ENCODE measurements around the gene SRGAP3. TPM values are rescaled to one million over a fixed set of nuclear protein-coding genes. Genes with fewer than 3 reads are reported as not detected.

Gene SRGAP3
- polyA plus RNA-seq, 3 donors = 13.3 to 15.8 (median 15.4) TPM

DNA sequence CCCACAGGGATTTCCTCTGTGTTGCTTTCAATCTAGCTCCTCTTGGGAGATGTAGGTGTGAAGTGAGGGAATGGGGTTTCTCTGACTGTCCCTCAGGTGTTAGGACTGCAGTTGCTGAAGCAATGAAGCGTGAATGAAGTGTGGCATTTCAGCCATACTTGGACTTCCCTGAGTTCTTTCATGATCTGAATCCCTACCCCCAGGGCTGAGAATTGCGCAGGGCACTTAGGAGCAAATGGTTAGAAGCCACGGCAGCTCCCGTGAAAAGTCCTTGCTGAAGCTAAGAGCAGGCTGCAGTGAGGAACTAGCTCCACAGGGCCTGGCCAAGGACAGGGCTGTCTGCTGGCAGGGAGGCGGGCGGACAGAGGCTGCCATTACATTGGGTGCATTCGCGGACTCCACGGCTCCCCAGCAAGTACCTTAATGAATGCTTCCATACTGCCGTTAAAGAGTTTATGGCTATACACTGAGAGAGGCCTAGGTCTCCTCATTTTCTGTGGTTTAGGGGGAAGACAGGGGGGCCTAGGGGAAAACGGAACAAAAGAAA is 217.1 kb downstream of the SRGAP3 start:
- DNase-seq (ENCODE audit: low read depth in 3 of 3, low spot score in 2 of 3) = no peak

- DNase-seq (ENCODE audit: low read depth in 3 of 3, low spot score in 2 of 3) = no peak
Measured at GRCh38 chr3:9030034-9030433, 219.4 kb downstream of the SRGAP3 start.

- no peak for DNase-seq (ENCODE audit: low read depth in 3 of 3, low spot score in 2 of 3)
Measured at GRCh38 chr3:9028134-9028533, 221.3 kb downstream of the SRGAP3 start.

- no peak for DNase-seq (ENCODE audit: low read depth in 3 of 3, low spot score in 2 of 3)
Measured at GRCh38 chr3:9026320-9027045, 223.0 kb downstream of the SRGAP3 start.

DNA sequence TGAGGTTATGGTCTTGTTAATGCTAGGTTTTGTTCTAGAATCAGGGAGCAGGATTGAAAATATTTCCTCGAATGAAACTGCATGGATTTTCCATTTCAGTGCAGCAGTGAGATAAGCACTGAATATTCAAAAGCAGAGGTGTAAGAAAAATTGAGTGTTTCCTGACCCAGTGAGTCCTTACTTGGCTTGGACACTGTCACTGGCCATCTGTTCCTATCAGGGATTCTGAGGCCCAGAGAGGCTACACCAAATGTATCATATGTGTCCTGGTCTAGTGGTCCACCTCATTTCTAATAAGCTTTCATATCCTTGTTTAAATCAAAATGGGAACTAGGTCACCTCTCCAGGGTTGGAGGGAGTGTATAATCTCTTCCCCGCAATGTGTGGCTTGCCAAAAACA is 225.1 kb downstream of the SRGAP3 start:
- DNase-seq (ENCODE audit: low read depth in 3 of 3, low spot score in 2 of 3) = no peak

GRCh38 chr3:9023226-9023590 is 226.2 kb downstream of the SRGAP3 start:
- DNase-seq (ENCODE audit: low read depth in 3 of 3, low spot score in 2 of 3) = no peak

DNA sequence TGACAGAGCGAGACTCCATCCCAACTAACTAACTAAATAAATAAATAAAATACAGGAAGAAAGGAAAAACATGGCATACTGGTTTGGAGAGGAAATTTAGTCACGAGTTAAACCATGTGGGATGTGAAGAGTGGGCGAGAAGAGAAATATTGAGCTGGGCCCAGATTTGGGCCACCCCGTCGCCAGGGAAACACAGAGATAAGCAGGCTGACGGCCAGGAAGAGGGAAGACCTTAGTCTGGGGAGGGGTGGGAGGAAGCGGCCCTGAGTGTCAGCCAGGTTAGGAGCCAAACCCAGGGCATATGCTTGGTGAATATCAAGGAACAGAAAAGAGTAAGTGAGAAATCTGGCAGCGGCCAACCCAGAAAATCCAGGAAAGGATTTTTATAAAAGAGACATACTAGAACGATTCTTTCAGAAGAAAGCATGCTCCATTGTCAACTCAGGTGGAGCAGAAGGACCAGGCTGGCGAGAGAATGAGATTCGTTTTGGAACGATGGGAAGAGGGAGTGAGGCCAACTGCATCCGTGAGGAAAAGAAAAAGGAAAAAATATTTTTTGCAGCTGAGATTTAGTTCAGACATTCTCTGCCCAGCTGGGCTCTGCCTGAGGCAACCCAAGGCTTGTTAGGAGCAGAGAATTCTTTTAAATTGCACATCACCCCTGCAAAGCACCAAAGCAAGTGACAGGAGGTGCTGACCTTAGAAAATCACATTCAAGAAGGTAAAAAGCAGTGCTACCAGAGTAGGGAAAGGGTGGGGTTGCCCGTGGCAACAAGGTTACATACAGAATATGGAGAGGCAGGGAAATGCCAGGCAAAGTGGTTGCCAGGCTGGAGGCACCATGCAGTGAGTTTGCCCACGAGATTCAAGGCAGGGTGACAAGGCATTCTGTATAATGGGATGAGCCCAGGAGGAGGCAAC is 226.9 kb downstream of the SRGAP3 start:
- DNase-seq (ENCODE audit: low read depth in 3 of 3, low spot score in 2 of 3) = no peak

DNA sequence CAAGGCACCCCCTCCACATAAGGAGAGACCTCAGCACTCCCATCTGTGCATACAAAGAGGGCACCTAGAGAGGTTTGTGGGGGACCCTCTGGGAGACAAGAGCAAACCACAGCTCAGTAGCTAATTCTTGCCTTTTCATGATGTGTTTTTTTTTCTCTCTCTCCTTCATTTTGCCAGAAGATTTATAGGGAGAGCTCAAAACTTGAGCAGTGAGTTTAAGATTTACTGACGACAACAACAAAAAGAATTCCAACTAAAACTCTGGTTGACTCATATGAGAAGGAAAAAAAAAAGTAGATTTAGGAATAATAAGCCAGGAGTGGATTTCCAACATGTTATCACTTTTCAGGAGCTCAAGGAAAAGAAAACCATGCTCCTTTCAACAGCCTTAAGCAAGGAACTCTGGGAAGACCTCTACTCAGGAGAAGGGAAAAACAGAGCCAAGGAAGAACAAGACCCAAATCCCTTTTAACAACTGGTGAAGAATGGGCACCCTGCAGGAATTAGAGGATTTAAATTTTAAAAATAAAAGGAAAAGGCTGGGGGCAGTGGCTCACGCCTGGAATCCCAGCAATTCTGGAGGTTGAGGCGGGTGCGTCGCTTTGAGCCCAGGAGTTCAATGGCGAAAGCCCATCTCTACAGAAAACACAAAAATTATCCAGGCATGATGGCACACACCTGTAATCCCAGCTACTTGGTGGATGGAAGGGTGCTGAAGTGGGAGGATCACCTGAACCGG is 228.0 kb downstream of the SRGAP3 start:
- DNase-seq (ENCODE audit: low read depth in 3 of 3, low spot score in 2 of 3) = no peak

- DNase-seq (ENCODE audit: low read depth in 3 of 3, low spot score in 2 of 3) = no peak
Measured at GRCh38 chr3:9020426-9020825, 229.0 kb downstream of the SRGAP3 start.

DNA sequence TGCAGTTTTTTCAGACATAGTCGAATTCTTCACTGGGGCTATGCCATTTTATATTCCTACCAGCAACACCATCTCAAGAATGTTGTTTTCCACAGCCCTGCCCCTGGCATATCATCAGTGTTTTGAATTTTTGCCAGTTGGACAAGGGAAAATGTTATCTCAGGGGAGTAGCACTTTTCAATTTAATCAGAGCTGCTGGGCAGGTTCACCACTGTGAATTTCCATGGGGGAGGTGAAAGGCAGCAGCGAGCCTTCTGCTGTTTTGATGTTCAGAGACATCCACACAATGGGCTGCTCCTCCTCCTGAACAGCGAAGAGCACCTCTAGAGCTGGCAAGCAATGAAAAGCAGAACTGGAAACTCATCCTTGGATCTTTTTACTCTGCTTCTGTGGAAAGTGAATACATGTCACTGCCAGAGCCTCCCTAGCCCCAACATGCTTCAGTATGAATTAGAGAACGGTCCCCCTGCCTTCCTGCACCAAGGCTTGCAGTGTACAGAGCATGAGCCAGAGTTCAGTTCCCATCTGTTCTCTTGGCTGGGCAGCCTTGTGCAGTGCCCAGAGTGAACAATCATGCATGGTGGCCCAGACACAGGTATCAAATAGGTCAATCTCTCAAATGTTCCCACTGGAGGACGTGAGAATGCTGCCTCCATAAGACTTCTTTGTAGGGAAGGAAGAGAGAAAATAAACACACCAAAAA is 230.0 kb downstream of the SRGAP3 start:
- no peak for DNase-seq (ENCODE audit: low read depth in 3 of 3, low spot score in 2 of 3)

- no peak for DNase-seq (ENCODE audit: low read depth in 3 of 3, low spot score in 2 of 3)
Measured at GRCh38 chr3:9015250-9015649, 234.2 kb downstream of the SRGAP3 start.

DNA sequence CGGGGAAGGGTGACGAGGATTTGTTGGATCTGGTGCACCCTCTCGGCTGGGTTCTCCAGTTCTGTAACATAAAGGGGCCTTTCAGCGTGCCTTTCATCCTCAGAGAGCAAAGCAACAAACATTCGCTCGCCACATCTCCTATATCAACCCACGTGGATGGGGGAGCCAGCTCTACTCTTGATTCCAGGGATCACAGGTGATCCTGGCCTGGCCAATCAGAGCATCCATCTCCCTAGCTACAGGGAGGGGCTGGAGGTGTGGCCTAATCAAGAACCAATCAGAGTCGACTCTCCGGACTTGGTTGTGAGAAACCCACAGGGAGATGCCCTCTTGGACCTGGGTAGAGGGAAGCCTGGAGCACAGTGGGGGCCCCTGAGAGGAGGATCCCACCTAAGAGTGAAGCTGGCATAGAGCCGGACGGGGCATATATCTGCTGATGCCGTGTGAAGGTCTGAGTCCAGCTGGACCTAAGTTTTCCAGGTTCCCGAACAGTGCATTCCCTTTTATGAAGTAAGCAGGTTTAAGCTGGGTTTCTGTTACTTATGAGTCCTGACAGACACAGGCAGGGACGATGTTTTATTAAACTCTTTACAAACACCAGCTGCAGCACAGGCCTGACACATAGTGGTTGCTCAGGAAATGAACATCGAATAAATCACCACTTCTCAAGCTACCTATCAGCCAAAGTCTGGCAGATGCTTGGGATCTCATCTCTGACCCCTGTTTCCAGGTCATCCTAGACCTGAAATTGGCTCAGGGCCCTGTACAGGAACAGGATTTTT is 235.5 kb downstream of the SRGAP3 start:
- no peak for DNase-seq (ENCODE audit: low read depth in 3 of 3, low spot score in 2 of 3)

GRCh38 chr3:9012521-9012920 is 236.9 kb downstream of the SRGAP3 start:
- no peak for DNase-seq (ENCODE audit: low read depth in 3 of 3, low spot score in 2 of 3)

DNA sequence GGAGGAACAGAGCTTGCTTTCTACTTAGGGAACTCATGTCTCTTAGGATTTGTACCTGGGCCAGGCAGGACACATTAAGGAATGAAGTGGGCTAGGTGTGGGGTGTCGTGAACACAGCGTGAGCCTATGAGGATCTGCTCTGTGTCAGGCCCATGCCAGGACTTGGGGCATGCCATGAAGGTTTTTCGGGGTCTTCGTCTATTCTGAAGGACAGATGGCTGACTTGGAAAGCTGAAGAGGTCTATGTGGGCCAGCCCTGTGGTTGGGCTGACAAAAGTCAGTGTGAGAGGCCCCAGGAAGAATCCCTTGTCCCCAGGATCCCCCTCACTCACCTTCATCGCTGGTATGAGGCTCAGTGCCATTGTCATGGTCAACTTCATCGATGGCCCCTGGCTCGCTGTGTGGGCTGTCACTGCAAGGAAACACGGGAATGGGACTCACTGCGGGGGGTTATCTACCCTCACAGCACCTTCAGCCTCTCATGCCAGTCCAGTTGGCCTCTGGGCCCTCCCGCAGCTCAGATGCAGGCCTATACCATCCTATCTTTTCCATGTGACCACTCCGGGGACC is 239.4 kb downstream of the SRGAP3 start:
- DNase-seq (ENCODE audit: low read depth in 3 of 3, low spot score in 2 of 3) = no peak

DNA sequence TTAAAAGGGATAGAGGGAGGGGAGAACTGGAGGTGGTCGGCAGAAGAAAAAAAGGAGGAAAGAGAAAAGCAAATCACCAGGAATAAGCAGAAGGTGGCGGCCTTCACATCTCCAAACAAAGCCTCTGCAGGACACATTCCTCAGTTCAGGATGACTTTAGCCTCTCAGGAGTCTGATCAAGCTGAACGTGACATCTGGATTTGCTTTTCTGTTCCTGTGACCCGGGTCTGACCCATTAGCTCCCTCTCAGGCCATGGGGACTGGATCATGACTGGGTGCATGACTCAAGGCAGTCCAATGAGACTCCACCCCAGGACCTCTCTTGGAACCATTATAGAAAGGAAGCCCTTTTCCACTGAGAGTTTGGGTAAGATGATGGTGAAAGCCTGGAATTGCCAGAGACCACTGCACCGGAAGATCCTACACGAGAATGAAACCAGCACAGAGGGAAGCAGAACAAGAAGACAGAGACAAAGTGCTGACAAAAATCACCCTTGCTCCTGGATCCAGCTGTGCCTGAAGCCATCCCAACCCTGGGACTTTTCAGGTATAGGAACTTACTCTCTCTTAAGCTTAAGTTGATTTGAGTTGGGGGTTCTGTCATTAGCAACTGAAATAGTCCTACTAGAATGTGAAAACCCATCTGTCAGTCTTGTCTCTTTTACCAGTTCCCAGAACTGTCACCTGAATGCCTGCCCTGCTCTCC is 240.7 kb downstream of the SRGAP3 start:
- no peak for DNase-seq (ENCODE audit: low read depth in 3 of 3, low spot score in 2 of 3)

DNA sequence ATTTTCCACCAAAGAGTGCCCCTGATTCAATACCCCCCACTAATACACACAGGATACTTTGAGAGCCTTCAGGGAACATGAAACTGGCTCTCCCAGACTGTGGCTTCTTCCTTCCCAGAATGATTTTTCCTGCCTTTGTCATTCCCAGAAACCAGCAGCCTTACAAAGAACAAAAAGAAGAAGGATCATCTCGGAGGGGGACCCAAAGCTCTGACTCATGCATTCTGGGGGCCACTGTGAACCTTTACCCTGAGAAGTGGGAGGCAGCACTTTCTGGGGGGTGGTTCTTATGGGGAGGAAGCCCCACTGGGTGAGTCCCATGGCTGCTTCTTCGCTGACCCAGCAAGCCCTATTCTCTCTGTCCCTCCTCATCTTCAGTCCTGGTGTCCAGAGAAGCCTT is 241.5 kb downstream of the SRGAP3 start:
- DNase-seq (ENCODE audit: low read depth in 3 of 3, low spot score in 2 of 3) = no peak

- DNase-seq (ENCODE audit: low read depth in 3 of 3, low spot score in 2 of 3) = no peak
Measured at GRCh38 chr3:9007213-9007612, 242.2 kb downstream of the SRGAP3 start.

GRCh38 chr3:9000041-9000440 is 249.4 kb downstream of the SRGAP3 start:
- DNase-seq (ENCODE audit: low read depth in 3 of 3, low spot score in 2 of 3) = no peak

DNA sequence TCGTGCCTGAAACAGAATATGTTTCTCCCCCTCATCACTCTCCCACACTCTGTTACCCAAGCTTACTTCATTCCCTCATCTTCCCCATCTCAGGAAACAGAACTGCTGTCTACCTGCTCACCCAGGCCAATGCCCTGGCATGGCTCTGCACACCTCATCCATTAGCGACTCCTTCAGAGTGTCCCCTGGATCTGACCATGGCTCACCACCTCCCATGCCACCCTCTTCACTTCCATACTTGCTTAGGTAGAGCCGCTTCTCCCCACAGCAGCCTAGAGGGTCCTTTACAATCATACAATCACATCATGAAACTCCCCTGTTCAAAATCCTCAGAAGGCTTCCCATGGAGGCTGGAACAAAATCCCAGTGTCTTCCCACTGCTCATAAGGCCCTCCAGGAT is 252.3 kb downstream of the SRGAP3 start:
- DNase-seq (ENCODE audit: low read depth in 3 of 3, low spot score in 2 of 3) = no peak

Measured in right renal cortex interstitium (tissue), 3 donors.